Stimulated activated CD4-positive, alpha-beta T cell treated with anti-CD3 and anti-CD28 coated beads, Interleukin-12 subunit alpha, Interleukin-12 subunit beta, amount 100 ng/mL, for 24 hours (primary cell): ENCODE measurements around the gene SCMH1.

Experiments used
- DNase-seq, 2 experiments: peaks; one replicate each; pipeline ENCODE4 v3.0.0-alpha.2; 2020; ENCODE audit warnings: low read depth in 2 of 2

SCMH1 gene

DNA sequence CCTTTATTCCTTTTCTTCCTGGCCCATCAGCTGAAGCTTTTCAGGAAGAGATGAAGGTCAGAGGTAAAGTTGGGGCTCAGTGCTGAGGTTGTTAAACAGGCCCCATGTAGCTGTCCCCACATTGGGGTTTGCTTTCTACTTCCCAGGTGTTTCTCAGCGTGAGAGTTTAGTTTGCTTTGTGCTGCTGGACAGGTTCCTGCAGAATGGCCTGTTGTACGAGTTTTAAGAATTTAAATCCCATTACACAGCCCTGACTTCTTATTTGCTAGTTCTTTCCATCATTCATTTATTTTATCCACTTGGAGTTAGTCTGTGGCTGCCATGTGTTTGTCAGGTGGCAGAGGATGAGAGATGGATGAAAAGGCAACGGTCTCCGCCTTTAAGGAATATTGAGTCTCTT is 243.4 kb downstream of the SCMH1 start:
- DNase-seq = no peak

DNA sequence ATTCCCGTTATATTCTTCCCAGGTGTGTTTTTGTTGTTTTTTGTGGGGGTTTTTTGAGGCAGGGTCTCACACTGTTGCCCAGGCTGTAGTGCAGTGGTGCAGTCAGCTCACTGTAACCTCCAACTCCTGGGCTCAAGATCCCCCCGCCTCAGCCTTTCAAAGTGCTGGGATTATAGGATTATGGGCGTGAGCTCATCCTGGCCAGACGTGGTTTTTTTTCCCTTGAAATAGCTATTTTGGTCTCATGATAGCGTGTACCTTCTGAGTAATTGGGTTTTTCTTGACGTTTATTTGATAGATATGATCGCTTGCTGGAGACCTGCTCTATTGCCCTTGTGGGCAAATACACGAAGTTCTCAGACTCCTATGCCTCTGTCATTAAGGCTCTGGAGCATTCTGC is 245.0 kb downstream of the SCMH1 start:
- DNase-seq = no peak

DNA sequence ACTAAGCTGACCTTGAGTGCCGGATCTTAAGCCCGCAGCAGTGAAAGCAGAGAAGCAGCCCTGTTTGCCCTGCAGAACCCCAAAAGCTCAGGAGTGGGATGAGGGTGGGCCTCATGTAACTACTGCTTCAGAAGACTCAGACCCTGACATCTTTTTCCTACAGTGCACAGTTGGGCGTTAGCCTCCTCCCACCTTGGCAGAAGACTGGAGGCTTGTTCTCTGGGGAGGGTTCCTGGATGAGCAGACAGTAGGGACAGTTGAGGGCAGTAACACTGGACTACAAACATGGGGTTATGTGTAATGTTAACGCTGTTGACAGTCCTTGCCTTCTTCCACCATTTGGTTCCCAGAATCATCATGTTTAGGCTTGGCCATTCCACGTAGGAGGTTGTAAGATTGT is 253.0 kb downstream of the SCMH1 start:
- DNase-seq = no peak

DNA sequence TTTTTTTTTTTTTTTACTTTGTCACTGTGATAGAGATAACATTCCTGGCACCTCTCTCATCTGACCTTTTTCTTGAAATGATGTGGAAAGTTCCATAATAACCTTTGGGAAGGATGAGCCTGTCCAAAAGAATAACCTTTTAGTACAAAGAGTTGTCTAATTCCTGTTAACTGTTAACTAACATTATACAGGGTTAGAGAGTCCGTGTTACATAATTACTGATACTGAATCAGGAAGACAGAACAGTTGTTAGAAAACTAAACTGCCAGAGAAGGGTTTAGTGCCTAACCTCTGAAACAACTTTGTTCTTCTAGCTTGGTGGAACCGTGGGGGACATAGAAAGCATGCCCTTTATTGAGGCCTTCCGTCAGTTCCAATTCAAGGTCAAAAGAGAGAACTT is 253.8 kb downstream of the SCMH1 start:
- no peak for DNase-seq

DNA sequence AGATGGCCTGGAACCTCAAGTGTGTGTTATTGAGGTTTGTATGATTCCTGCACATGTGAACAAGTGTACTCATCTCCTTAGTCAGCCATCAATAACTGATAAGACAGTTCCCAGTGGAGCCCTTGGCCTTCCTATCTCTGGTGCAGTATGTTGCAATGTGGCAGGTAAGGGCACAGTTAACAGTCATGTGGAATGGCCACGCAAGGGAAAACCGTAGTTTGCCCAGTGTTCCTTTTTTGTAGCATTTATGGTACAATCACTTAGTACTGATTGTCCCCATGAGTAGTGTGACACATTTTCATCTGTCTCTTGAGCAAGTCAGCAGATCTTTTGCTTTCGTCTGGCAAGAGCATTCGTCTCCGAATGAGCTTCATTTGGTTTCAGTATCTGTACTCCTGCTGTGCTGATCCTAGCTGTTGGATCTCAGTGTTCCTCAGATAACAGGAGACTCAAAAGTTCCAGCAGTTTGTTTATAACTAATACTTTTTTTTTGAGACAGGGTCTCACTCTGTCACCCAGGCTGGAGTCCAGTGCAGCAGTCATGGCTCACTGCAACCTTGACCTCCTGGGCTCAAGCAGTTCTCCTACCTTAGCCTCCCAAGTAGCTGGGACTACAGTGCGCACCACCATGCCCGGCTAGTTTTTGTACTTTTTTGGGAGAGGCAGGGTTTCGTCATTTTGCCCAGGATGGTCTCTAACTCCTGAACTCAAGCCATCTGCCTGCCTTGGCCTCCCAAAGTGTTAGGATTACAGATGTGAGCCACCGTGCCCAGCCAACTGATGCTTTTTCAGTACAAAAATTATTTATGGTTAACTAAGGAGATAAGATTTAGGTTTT is 254.4 kb downstream of the SCMH1 start:
- no peak for DNase-seq

DNA sequence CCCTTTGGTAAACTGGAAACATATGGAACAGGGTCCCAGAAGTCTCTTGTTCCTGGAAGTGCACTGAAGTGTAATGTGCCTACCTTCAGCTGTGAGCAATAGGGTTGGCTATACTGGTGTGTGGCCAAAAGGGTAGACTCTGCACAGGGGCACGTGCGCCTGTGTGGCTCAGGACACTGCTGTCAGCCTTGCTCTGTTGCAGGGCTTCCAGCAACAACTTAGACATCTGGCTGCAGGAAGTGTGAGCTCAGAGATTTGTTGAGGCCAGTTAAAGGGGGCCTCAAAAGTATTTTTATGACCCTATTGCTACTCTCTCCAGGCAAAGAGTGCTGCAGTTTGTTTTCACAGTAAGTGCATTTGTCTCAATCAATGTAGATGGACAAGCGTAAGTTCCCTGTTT is 255.2 kb downstream of the SCMH1 start:
- DNase-seq = no peak

DNA sequence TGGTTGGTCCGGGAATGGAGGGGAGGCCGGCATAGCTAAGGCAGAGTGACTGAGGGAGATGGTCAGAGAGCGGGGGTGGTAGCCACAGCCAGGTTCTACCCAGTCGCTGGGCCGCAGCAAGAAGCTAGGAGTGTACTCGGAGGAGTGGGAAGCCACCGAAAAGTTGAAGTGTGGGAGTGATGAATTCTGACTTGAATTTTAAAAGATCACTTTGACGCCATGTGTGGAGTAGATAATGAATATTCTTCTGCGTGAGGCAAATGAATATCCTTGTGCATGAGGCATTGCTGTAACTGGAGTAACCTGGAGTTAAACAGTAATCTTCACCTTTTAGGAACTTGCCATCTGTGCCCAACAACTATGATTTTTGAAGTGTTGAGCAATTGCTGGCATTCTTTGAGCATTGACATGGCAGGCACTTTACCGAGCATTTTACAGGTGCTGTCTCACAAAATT is 255.8 kb downstream of the SCMH1 start:
- DNase-seq = no peak

DNA sequence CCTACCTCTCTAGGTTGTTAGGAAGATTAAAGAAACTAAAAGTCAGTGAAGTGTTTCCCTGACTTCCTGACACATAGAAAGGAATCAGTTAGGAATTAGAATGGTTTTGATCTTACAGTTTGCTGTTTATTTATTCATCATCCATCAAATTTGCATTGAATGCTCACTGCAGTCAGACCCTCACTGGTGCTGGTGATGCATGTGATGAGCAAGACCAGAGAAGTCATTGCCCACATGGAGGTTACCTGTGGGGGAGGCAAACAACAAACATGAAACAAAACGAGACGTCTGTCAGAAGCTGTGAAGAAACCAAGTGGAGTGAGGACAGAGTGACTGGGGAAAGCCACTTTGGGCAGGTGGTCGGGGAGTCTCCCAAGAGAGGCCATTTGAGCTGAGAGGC is 256.2 kb downstream of the SCMH1 start:
- DNase-seq = no peak

DNA sequence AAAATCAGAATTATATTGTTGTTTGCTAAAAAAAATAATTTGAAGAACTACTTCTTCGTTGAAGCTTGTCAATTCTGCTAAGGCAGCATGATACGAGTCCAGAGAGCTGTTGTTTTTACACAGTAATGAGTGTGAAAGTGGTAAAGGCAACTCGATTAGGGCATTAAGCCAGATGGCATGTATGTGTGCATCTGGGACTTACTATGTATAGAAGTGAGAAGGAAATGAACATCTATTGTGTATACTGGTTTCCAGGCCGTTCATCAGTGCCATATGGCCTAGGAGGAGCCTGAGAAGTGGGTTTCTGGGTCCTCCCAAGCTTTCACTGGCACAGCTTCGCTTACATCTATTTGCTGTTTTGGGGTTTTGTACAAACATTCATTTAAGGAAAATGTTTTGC is 256.9 kb downstream of the SCMH1 start:
- DNase-seq = no peak

DNA sequence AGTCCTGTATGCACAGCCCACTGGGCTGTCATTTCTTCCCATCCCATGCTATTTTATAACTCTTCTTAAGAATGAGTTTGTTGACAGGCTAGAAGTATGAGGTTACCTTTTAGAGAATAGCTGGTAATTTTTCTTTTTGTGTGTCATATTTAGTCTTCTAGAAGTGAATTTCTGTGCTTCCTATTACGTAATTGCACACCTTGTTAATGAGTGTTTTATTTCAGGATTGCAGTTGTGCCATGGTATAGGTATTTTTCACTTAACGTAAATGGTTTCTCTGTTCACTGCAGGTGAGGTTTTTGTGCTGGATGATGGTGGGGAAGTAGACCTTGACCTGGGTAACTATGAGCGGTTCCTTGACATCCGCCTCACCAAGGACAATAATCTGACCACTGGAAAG is 257.6 kb downstream of the SCMH1 start:
- no peak for DNase-seq

DNA sequence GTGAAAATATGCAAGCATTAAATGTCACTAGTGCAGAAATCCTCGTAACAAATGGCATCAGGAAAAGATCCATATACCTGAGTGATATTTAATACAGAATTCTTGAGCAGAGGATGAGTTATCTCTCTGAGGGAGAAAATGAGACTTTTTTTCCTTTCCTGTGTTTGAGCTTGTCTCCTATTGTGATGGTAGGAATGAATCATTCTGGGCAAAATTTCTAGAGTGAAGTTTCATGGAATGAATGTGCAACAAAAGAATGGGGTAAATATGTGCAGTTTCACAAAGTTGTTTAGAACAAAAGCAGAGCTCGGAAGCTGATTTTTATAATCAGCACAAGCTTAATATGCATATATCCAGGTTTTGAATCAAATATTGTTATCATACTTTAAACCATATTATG is 258.0 kb downstream of the SCMH1 start:
- DNase-seq = no peak

DNA sequence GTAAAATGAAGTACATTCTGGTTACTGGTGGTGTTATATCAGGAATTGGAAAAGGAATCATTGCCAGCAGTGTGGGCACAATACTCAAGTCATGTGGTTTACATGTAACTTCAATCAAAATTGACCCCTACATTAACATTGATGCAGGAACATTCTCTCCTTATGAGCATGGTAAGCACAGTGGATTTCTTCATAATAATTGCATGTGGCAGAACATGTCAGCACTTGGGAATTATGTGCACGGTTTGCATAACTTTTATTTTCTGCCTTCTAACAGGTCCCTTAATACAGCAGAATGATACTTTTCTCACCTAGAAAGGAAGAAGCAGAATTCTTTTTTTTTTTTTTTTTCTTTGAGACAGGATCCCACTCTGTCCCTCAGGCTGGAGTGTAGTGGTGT is 258.8 kb downstream of the SCMH1 start:
- DNase-seq = no peak

DNA sequence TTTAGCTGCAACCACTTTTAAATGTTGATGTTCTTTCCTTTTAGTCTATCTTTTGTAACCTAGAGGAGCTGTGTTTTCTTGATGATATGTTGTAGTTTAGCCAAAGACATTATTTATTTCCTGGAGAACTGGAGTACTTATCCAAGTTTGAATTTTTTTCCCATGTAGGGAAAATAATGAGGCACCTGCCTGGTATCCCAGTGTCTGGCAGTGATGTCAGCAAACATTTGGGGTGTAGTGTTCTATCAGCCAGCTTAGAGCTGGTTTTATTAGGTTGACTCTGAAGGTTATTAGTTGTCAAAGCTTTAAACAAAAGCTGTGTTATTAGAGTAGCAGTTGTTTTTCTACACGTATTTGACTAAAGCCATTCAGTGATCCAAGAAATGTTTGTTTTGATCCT is 259.4 kb downstream of the SCMH1 start:
- DNase-seq = no peak

DNA sequence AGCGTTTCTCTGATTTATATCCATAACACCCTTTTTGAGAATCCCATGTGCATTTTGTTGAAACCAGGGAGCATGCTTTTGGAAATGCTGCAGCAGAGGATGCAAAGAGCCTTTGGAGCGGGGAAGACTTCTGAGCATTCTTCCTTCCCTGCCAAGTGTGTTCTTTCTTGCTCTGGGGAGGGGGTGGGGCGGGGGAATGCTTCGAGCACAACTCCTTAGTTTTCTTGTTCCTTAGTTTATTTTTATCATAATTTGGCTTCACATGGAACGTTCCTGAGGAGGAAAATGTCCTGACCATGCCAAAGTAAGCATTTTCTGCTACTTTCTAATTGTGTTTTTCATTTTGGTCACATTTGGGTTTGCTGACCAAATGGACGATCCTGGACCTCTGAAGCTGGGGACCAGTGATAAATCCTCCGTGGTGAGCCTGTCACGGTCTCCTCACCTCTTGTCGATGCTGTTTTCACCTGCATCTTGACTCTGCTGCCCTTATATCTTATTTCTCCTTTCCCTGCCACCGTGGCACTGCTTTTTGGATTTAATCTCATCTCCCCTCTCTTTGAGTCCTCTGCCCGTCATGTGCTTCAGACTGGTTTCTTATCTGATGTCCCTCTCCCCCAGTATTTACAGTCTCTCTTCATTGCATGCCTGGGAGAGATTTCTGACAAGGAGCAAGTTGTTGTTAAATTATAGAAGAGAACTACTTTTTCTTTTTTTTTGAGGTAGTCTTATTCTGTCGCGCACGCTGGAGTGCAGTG is 260.2 kb downstream of the SCMH1 start:
- DNase-seq = no peak

DNA sequence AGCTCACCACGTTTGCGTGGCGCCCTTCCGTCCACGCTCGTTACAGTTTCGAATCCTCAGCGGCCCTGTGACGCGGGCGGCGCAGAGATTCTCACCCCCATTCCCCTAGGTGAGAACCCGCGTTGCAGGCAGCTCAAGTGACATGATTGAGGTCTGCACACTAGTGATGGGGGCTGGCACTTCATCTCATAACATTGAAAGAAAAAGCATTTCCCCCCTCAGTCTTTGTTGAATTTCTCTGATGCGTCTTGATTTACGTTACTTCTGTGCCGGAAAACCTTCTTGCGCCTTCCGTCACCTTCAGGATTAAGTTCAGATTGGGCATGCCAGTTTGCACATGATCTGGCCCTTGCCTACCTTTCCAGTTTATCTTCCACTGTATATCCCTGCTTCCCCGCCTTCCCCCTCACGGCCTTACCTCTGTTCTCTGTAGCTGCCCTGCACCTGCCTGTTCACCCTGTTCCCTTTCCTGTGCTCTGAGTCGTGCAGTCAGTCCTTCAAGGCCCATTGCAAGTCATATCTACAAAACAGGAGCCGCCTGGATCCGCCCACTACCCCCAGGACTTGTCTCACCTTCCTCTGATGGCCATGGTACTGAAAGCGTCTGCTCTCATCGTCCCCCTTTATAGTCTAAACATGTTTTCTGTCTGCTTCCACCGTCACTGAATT is 261.5 kb downstream of the SCMH1 start:
- peak; percentile 26 to 45 for DNase-seq

DNA sequence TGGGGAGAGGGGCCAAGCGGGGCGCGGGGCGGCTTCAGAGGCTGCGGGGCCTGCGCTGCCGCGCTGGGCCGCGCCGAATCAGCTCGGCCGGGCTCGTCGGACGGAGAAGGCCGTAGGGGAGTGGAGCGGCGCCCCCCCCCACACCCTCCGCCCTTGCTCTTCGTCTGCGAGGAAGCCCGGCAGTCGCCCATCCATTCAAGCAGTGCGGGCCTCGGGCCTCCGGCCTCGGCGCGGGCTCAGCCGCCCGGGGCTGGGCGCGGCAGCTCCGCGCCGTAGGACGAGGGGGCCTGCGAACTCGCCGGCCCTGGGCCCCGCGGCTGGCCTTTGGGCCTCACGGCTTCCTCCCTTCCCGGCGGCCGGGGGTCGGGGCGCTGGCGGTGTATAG is 262.0 kb downstream of the SCMH1 start:
- DNase-seq = no peak

DNA sequence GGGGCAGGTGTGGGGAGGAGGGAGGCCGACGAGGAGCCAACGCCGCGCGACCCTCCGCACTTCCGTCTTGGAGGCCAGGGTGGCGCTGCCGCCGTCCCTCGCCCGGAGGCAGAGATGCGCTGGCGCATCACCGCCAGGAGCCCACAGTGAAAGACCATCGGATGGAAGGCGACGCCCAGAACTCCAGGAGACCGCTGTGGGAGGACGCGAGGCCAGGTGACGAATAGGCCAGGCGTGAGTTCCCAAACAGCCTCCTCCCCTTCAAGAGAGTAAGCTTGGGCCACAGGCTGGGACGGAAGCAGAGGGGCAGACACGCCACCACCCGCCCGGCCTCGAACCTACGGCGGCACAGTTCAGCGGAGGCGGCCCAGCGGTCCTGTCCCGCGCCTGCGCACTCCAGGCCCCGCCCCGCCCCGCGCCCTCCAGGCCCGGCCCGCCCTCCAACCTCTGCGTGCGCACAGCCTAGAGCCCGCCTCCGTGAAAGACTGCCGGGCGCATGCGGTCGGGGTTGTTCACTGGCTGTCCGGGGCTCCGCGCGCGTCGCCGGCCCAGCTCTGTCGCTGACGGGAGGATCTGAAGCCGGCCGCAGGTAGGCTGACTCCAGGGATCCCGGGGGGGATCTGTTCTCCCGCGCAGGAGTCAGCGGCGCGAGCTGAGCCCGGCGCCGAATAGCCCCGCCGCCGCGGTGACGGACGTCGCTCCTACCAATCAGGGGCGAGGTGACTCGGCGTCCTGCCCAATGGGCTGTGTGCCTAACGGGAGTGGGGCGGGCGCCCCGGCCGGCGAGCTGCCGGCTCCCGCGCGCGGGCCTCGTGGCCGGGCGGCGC is 262.7 kb downstream of the SCMH1 start, which contains the start of gene CTPS1:
Gene CTPS1 (plus strand): TSS at position 456 of the 827 bp plus-strand sequence. CDS start 3,595 bp downstream, outside the sequence.
- DNase-seq = peak; percentile 92 to 94

DNA sequence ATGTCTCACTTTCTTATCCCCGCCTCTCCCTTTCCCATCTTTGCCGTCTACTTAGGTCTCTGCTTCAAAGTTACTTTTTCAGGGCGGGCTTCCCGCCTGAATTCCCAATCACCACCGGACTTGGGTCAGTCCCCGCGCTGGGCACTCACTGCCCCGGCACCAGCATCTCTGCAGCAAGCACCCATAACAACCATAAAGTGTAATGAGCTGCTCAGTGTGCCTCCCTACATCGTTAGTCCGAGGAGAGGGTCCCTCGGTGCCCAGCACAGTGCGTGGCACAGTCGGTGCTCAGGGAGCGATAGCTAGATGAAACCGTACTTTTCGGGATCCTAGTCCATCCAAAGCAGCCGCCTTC is 263.2 kb downstream of the SCMH1 start:
- DNase-seq = no peak

DNA sequence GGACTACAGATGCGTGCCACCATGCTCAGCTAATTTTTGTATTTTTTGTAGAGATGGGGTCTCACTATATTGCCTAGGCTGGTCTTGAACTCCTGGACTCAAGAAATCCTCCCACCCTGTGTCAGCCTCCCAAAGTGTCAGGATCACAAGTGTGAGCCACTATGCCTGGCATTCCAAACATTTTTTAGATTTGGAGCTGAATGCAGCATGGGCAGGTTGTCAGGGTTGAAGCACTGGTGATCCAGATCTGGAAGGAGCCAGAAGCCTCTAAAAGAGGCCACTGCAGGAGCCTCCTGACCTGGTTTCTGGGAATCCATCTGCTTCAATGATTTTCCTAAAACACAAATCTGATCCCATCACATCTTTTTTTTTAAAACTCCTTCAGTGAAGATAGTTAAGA is 264.4 kb downstream of the SCMH1 start:
- no peak for DNase-seq
